Tibial artery (tissue), 4 donors: Measurements from ENCODE around the gene PFDN4.

Experiments
- DNase-seq, 2 donors: peaks; one replicate each; pipeline ENCODE4 v3.0.0-alpha.2; 2019
- H3K27ac ChIP-seq, 2 donors: fragments of 200-600 bp; sonication (generic) in 1 of 2; 1 replicate in 1 of 2; 2 replicates in 1 of 2; pipeline ENCODE4 v1.5.1; 2018 to 2019; ENCODE audit warnings: mild to moderate bottlenecking in 1 of 2
- H3K27me3 ChIP-seq, 2 donors: fragments of 200-600 bp; sonication (generic) in 1 of 2; one replicate each; pipeline versions ENCODE4 v1.5.1 to v1.6.0; 2016 to 2019
- H3K36me3 ChIP-seq, 3 donors: fragments of 200-600 bp; sonication (generic) in 2 of 3; one replicate each; pipeline ENCODE4 v1.5.1; 2016 to 2019; ENCODE audit warnings: mild to moderate bottlenecking in 2 of 3
- H3K4me1 ChIP-seq, 4 donors: fragments of 200-600 bp; sonication (generic) in 2 of 4; 1 replicate in 3 of 4; 2 replicates in 1 of 4; pipeline ENCODE4 v1.5.1; 2016 to 2019
- H3K4me3 ChIP-seq, 2 donors: fragments of 200-600 bp; sonication (generic) in 1 of 2; 1 replicate in 1 of 2; 2 replicates in 1 of 2; pipeline ENCODE4 v1.5.1; 2018 to 2019; ENCODE audit warnings: mild to moderate bottlenecking in 2 of 2
- H3K9me3 ChIP-seq, 3 donors: fragments of 200-600 bp; sonication (generic) in 1 of 3; one replicate each; pipeline ENCODE4 v1.5.1; 2016 to 2019
- intact Hi-C: fragments of 100-400 bp; cut with DNase I; formaldehyde crosslinking; loops from one replicate; pipeline ENCODE4 v1.15.0; 2023; ENCODE audit warnings: low total_unique reads
- TF ChIP-seq, protein P1 (sequence below), 2 experiments: fragments of 200-600 bp in 1 of 2; fragments of 450-650 bp in 1 of 2; IDR thresholded peaks; one replicate each; pipeline ENCODE4 v1.5.1; 2017 to 2019; ENCODE audit warnings: antibody characterized with exemption in 2 of 2, mild to moderate bottlenecking in 1 of 2, moderate library complexity in 1 of 2

Gene PFDN4

DNA sequence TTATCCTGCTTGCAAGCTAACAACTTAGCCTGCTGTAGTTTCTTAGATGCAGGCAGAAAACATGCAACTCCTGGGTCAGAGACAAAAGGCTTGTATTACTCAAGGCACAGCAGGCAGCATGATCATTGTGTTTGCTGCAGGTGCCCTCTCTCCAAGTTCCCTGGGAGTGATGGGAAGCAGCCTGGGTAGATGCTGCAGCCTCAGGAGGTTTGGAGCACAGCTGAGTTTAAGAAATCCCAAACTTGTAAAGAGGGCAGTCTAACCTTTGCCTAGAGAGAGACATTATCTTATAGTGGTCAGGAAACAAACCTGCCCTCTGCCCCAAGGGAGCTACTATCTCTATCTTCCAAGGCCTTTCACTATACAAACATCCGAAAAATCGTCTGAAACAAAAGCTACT is 61.1 kb downstream of the PFDN4 start:
- intact Hi-C loops, result no loop called here
- Histone ChIP-seq H3K36me3 (no peaks in the 10 kb centered on the region), H3K27me3 (no peaks in the 10 kb centered on the region), H3K27ac (no peak overlapping the region), H3K4me1 (peaks cover 0 to 4% (median 0%) of the 10 kb centered on the region in 4 donors), H3K4me3 (no peak overlapping the region), H3K9me3 (no peaks in the 10 kb centered on the region)
- DNase-seq, result no peak
- TF ChIP-seq, protein P1, sequence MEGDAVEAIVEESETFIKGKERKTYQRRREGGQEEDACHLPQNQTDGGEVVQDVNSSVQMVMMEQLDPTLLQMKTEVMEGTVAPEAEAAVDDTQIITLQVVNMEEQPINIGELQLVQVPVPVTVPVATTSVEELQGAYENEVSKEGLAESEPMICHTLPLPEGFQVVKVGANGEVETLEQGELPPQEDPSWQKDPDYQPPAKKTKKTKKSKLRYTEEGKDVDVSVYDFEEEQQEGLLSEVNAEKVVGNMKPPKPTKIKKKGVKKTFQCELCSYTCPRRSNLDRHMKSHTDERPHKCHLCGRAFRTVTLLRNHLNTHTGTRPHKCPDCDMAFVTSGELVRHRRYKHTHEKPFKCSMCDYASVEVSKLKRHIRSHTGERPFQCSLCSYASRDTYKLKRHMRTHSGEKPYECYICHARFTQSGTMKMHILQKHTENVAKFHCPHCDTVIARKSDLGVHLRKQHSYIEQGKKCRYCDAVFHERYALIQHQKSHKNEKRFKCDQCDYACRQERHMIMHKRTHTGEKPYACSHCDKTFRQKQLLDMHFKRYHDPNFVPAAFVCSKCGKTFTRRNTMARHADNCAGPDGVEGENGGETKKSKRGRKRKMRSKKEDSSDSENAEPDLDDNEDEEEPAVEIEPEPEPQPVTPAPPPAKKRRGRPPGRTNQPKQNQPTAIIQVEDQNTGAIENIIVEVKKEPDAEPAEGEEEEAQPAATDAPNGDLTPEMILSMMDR (IDR thresholded peaks at IDR 0.05), result no peak
